AG09309 (cell line): ENCODE data around the gene MRPS15.
"Not testable (repeated sequence)": the region's sequence is repeated elsewhere in the genome, so short reads cannot be mapped to it uniquely, and the experiment has no call there.

Experiments
- DNase-seq: peaks from one replicate; pipeline ENCODE4 v3.0.0-alpha.2; 2010; ENCODE audit warnings: low read depth
- H3K4me3 ChIP-seq: 2 replicates; pipeline ENCODE4 v1.5.1; 2011; ENCODE audit warnings: mild to moderate bottlenecking, low read depth, low read length, moderate library complexity; ENCODE audit not compliant: control insufficient read depth
- TF ChIP-seq, protein P1 (sequence below): IDR thresholded peaks from 2 replicates; pipeline ENCODE4 v1.5.1; 2011; ENCODE audit warnings: mild to moderate bottlenecking, low read depth, low read length, inconsistent platforms; ENCODE audit not compliant: insufficient read depth, control insufficient read depth; ENCODE audit errors: missing control alignments

Gene MRPS15

GRCh38 chr1:36492491-36492890, 28.3 kb upstream of the MRPS15 start:
- TF ChIP-seq, protein P1, sequence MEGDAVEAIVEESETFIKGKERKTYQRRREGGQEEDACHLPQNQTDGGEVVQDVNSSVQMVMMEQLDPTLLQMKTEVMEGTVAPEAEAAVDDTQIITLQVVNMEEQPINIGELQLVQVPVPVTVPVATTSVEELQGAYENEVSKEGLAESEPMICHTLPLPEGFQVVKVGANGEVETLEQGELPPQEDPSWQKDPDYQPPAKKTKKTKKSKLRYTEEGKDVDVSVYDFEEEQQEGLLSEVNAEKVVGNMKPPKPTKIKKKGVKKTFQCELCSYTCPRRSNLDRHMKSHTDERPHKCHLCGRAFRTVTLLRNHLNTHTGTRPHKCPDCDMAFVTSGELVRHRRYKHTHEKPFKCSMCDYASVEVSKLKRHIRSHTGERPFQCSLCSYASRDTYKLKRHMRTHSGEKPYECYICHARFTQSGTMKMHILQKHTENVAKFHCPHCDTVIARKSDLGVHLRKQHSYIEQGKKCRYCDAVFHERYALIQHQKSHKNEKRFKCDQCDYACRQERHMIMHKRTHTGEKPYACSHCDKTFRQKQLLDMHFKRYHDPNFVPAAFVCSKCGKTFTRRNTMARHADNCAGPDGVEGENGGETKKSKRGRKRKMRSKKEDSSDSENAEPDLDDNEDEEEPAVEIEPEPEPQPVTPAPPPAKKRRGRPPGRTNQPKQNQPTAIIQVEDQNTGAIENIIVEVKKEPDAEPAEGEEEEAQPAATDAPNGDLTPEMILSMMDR, result no peak
- H3K4me3 ChIP-seq, result no peak overlapping the region
- DNase-seq, result no peak

DNA sequence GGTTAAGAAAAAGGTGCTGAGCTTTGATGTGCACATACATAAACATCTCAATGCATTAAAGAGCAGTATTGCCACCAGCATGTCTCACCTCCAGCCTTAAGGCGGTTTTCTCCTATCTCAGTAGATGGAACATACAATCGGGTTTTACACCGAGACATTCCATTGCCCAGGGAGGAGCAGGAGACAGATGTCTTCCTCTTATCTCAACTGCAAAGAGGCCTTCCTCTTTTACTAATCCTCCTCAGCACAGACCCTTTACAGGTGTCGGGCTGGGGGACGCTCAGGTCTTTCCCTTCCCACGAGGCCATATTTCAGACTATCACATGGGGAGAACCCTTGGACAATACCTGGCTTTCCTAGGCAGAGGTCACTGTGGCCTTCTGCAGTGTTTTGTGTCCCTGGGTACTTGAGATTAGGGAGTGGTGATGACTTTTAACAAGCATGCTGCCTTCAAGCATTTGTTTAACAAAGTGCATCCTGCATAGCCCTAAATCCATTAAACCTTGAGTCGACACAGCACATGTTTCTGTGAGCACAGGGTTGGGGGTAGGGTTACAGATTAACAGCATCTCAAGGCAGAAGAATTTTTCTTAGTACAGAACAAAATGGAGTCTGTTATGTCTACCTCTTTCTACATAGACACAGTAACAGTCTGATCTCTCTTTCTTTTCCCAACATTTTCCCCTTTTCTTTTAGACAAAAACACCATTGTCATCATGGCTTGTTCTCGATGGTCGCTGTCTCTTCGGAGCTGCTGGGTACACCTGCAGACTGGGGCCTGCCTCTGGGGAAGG, 25.3 kb upstream of the MRPS15 start:
- DNase-seq, H3K4me3 ChIP-seq: not testable (repeated sequence)

GRCh38 chr1:36487906-36488305, 23.7 kb upstream of the MRPS15 start:
- H3K4me3 ChIP-seq, result no peak overlapping the region
- DNase-seq, result no peak
- TF ChIP-seq, protein P1, result no peak

GRCh38 chr1:36487336-36487725, 23.1 kb upstream of the MRPS15 start:
- not testable (repeated sequence) for DNase-seq, H3K4me3 ChIP-seq

- no peak overlapping the region for H3K4me3 ChIP-seq
- TF ChIP-seq, protein P1, result no peak
- no peak for DNase-seq
Measured at GRCh38 chr1:36486439-36487335, 22.5 kb upstream of the MRPS15 start.

GRCh38 chr1:36486093-36486438, 21.9 kb upstream of the MRPS15 start:
- DNase-seq, result no peak

GRCh38 chr1:36484099-36484498, 19.9 kb upstream of the MRPS15 start:
- TF ChIP-seq, protein P1, result no peak
- H3K4me3 ChIP-seq, result no peak overlapping the region
- no peak for DNase-seq

More at GRCh38 chr1:36486093-36486438, 21.9 kb upstream of the MRPS15 start:
- no peak overlapping the region for H3K4me3 ChIP-seq
- TF ChIP-seq, protein P1, result no peak
